ENCODE results near the gene BBS9.

The BBS9 gene

DNA sequence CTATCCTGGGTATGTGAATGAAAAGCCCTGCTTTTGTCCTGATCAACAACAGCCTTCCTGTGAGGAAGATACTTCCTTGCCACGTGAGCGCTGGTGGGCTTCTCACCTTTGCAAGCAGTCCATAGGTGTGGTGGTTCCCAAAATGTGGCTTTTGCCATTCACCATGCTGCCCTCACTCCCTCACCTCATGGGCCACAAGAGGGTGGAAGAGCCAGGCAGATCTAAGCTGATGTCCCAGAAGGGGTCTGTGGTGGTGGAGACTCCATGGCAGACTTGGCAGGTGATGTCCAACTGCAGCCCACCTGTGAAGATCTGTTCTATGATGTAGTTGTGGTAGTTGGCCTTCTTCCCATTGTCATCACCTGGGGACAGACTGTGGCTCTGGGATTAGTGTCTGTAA is 147.4 kb downstream of the BBS9 start:
- DNase-seq: no peak
- no peak overlapping the region for H3K4me3 ChIP-seq (ENCODE audit: low read depth, low read length)
- H3K9me3 ChIP-seq: no peaks in the 10 kb centered on the region
- no peaks in the 10 kb centered on the region for H3K36me3 ChIP-seq
- H3K4me1 ChIP-seq: no peaks in the 10 kb centered on the region
- no peak for TF ChIP-seq CTCF (IDR thresholded peaks at IDR 0.05; ENCODE audit: low read depth, low read length)
- no peaks in the 10 kb centered on the region for H3K27me3 ChIP-seq

DNA sequence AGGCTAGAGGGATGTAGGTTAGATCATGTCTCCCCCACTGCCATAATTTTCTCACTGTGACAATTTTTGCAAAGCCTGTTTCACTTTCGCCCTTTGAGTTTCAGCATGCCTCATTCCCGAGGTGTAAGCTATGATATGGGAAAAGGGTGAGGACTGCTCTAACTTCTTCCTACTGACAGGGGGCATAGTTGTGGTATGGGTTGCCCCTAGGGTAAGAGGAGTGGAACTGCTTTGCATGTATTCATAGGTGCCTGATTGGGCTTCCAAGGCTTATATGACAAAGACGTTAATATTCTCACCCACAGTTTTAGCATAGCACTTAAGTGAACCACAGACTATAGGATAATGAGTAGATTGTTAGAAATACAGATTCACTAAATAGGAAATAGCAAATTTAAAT is 148.7 kb downstream of the BBS9 start:
- no peak for DNase-seq
- Histone ChIP-seq H3K4me1 (no peaks in the 10 kb centered on the region), H3K9me3 (no peaks in the 10 kb centered on the region), H3K4me3 (ENCODE audit: low read depth, low read length) (no peak overlapping the region), H3K36me3 (no peaks in the 10 kb centered on the region), H3K27me3 (no peaks in the 10 kb centered on the region)
- TF ChIP-seq CTCF (IDR thresholded peaks at IDR 0.05; ENCODE audit: low read depth, low read length): no peak

GRCh38 chr7:33286501-33286900 is 157.1 kb downstream of the BBS9 start:
- no peaks in the 10 kb centered on the region for H3K9me3 ChIP-seq
- no peak for DNase-seq
- H3K4me1 ChIP-seq: no peaks in the 10 kb centered on the region
- H3K36me3 ChIP-seq: no peaks in the 10 kb centered on the region
- no peak overlapping the region for H3K4me3 ChIP-seq (ENCODE audit: low read depth, low read length)
- no peaks in the 10 kb centered on the region for H3K27me3 ChIP-seq
- no peak for TF ChIP-seq CTCF (IDR thresholded peaks at IDR 0.05; ENCODE audit: low read depth, low read length)

DNA sequence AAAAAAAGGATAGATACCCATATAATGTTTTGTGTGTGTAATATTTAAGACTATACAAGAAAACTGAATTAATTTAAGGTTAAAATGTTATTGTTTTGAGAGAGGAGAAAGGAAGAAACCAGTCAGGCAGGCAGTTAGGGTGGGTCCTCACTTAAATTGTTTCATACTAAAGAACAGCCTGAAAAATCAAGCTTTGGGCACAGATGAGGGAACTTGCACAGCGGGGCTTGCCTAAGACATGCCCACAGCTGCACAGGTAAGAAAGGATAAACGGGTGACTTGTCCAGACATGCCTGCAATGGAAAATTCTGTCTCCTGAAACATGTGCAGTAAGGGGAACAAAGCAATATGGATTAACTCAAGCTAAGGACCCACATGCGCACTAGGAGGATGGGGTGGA is 158.4 kb downstream of the BBS9 start:
- DNase-seq: no peak
- no peaks in the 10 kb centered on the region for H3K36me3 ChIP-seq
- H3K4me3 ChIP-seq (ENCODE audit: low read depth, low read length): no peak overlapping the region
- no peaks in the 10 kb centered on the region for H3K4me1 ChIP-seq
- no peaks in the 10 kb centered on the region for H3K27me3 ChIP-seq
- H3K9me3 ChIP-seq: no peaks in the 10 kb centered on the region
- no peak for TF ChIP-seq CTCF (IDR thresholded peaks at IDR 0.05; ENCODE audit: low read depth, low read length)

DNA sequence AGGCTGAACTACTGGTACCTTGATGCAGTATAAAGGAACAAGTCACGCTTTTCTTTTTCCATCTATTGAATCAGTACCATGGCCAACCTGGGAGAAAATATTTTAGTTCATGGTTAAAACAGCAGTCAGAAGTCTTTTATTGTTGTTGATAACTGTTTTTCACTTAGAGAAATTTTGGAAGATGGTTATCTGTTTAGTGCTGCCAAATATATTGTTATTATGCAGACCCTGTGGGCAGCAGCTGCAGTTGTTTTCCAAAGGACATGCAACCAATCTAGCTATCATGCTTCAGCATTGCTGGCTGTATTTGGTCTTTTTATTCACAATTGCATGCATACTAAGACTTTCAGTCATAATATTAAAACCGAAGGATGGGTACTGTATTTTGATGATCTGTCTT is 169.5 kb downstream of the BBS9 start:
- no peak for DNase-seq
- Histone ChIP-seq H3K4me1 (no peaks in the 10 kb centered on the region), H3K36me3 (no peaks in the 10 kb centered on the region), H3K9me3 (no peaks in the 10 kb centered on the region), H3K27me3 (no peaks in the 10 kb centered on the region), H3K4me3 (ENCODE audit: low read depth, low read length) (no peak overlapping the region)
- TF ChIP-seq CTCF (IDR thresholded peaks at IDR 0.05; ENCODE audit: low read depth, low read length): no peak

GRCh38 chr7:33299425-33299824 is 170.1 kb downstream of the BBS9 start:
- H3K27me3 ChIP-seq: no peaks in the 10 kb centered on the region
- H3K4me3 ChIP-seq (ENCODE audit: low read depth, low read length): no peak overlapping the region
- H3K9me3 ChIP-seq: no peaks in the 10 kb centered on the region
- H3K36me3 ChIP-seq: no peaks in the 10 kb centered on the region
- no peaks in the 10 kb centered on the region for H3K4me1 ChIP-seq
- no peak for TF ChIP-seq CTCF (IDR thresholded peaks at IDR 0.05; ENCODE audit: low read depth, low read length)
- DNase-seq: no peak

All from BE2C (cell line).